NCI-H128 (cell line): Measurements from ENCODE around the gene FN3K.
"Not testable (repeated sequence)": the region's sequence is repeated elsewhere in the genome, so short reads cannot be mapped to it uniquely, and the experiment has no call there.

Source experiments
- DNase-seq: peaks from one replicate; lab custom pipeline; 2025; ENCODE audit not compliant: unreplicated experiment; lab: John Stamatoyannopoulos, UW

Gene FN3K

DNA sequence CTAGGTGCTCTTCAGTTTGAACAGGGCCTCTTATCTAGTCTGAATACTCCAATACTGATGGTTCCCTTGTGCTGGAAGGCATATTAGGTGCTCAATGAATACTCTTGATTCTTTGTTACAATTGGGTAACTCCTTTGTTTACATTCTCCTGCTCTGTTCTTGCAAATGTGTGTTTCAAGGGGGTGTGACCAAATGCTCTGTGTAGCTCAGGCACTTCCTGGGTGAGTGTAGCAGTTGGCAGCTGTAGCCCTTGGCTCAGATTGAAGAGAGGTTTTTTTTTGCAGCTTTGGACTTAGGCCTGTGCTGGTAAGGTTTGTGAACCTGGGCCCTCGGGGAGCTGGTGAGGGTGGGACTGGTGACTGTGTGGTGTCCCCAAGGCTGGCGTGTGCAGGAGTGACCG lies 36.6 kb downstream of the FN3K start:
- DNase-seq, result no peak

GRCh38 chr17:82774456-82774855 lies 39.0 kb downstream of the FN3K start:
- not testable (repeated sequence) for DNase-seq

DNA sequence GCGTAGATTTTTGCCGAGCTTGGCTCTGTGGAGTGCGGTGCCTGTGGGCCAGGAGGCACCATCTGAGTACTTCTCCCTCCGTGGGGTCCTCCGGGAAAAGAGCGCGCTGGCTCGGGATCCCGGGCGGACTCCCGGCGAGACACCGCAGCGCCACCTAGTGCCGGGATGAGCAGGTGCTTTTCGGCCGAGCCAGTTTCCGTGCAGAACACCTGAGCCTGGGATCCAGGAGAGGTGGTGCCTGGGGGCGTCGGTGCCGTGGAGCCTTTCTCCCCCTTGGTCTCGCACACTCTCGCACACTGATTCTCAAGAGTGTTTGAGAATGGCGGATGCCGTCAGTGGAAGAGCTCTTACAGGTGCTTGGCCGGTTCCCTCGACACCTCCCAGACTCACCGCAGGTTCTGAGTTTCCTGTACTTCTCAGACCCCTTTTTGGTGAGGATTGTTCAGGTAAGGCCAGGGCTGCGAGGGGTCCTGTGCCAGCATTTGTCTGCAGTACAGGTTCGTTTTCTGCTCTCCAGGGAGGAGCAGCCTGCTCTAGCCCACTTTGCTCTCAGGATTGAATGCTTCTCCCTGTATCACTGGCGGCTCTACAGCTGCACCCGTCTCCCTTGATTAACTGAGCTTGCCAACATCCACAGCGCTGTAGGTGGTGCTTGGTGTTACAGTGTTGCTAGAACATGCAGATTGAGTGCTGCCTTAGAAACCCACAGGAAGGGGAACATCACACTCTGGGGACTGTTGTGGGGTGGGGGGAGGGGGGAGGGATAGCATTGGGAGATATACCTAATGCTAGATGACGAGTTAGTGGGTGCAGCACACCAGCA lies 39.8 kb downstream of the FN3K start:
- DNase-seq, result peak; percentile 41

- DNase-seq, result no peak
These were observed 41.0 kb downstream of the FN3K start for GRCh38 chr17:82776454-82776853.

DNA sequence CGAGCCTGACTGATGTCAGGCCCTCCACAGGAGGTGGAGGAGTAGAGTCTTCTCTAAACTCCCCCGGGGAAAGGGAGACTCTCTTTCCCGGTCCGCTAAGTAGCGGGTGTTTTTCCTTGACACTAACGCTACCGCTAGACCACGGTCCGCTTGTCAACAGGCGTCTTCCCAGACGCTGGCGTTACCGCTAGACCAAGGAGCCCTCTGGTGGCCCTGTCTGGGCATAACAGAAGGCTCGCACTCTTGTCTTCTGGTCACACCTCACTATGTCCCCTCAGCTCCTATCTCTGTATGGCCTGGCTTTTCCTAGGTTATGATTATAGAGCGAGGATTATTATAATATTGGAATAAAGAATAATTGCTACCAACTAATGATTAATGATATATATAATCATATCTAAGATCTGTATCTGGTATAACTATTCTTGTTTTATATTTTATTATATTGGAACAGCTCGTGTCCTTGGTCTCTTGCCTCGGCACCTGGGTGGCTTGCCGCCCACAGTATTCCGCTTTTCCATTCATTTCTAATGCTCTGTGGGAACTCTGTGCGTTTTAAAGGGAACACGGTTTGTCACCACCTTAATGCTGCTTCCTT lies 42.5 kb downstream of the FN3K start:
- DNase-seq, result not testable (repeated sequence)

GRCh38 chr17:82779541-82779940 lies 44.1 kb downstream of the FN3K start:
- DNase-seq, result no peak

GRCh38 chr17:82780195-82780594 lies 44.8 kb downstream of the FN3K start:
- DNase-seq, result no peak

DNA sequence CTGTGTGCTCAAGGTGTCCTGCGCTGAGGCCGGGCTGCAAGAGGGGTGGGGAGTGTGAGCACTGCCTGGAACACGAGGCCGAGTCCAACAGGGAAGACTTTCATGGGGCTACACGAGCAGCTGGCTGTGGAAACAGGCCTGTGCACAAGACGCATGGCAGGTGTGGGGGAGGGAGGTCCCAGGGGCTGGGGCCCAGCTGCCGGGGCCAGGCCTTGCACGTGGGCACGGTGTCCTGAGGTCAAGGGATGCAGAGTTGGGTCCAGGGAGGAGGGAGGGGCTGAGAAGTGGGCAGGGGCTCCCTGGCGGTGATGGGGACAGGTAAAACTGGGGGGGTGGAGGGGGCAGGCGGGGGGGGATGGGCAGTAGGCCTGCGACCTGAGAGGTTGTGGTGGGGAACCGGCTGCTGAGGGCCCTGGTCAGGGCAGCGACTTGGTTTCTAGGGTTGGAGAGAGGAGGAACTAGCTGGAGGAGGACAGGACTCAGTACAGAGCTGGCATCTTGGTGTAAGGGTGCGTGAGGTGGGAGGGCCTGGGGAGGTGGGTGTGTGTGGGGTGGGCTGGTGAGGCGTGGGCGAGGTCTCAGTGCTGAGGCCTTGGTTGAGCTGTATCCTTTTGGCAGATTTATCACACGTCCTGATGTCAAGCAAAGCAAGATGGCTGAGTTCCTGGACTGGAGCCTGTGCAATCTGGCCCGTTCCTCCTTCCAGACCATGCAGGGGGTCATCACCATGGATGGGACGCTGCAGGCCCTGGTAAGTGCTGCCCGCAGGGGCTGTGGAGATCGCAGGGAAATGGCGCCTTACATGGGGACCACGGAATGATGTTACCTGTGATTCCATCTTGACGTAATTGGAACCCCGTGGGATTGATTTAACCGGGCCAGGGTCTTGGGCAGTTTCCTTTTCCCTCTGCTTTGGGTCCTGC lies 45.8 kb downstream of the FN3K start:
- DNase-seq, result no peak

- DNase-seq, result peak; percentile 64
These were observed 46.5 kb downstream of the FN3K start for GRCh38 chr17:82781894-82782274.

GRCh38 chr17:82782657-82783207 lies 47.3 kb downstream of the FN3K start:
- DNase-seq, result no peak

GRCh38 chr17:82783498-82783897 lies 48.1 kb downstream of the FN3K start:
- no peak for DNase-seq

DNA sequence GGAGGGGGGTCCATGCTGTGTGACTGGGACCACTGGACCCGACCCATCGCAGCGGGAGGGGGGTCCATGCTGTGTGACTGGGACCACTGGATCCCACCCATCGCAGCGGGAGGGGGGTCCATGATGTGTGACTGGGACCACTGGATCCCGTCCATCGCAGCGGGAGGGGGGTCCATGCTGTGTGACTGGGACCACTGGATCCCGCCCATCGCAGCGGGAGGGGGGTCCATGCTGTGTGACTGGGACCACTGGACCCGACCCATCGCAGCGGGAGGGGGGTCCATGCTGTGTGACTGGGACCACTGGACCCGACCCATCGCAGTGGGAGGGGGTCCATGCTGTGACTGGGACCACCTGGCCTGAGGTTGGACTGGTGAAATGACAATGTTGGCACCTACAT lies 50.2 kb downstream of the FN3K start:
- not testable (repeated sequence) for DNase-seq

GRCh38 chr17:82786427-82786826 lies 51.0 kb downstream of the FN3K start:
- no peak for DNase-seq

- DNase-seq, result peak; percentile 61
These were observed 51.9 kb downstream of the FN3K start for GRCh38 chr17:82787081-82787848.

GRCh38 chr17:82788206-82789001 lies 53.0 kb downstream of the FN3K start:
- no peak for DNase-seq

DNA sequence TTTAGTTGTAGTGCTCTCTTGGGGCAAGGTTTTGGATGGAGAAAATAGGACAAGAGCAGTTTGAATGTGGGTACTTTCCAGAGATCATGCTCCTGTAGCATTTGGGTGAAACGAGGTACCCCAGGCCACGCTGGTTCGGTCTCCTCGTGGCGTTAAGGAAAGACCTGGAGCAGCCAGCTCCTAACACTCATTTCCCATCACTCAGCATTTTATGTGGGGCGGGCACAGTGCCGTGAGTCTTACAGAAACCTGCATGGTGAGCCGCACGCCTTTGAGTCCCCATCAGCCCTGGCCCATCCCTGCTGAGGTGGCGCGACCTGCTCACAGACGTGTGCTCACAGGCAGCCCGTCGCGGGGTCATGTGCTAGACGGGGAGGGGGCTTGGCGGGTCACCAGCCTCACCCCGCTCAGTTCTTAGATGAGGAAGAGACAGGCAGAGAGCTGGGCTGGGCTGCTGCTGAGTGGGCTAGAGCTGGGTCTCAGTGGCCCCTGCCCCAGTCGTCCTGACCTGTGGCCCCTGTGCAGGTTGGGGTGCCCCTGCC lies 53.7 kb downstream of the FN3K start:
- no peak for DNase-seq

DNA sequence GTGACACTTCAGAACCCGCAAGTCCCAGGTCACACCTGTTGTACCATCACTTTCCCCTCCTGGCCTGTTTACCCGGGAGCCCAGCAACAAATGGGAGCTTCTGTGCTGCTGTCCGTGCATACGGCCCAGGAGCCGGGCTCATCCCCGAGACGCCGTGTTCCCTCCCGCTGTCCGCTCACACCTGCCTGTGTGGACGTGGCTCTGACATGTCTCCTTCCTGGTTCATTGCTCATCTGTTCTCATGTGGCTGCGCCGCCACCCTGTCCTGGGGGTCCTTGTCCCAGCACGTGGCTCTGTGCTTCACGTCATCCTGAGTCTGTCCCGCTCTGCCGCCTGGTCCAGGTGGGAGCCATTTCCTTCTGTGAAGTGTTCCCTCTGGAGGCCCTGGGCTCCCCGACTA lies 54.4 kb downstream of the FN3K start:
- DNase-seq, result no peak

GRCh38 chr17:82790391-82790790 lies 55.0 kb downstream of the FN3K start:
- DNase-seq, result no peak

DNA sequence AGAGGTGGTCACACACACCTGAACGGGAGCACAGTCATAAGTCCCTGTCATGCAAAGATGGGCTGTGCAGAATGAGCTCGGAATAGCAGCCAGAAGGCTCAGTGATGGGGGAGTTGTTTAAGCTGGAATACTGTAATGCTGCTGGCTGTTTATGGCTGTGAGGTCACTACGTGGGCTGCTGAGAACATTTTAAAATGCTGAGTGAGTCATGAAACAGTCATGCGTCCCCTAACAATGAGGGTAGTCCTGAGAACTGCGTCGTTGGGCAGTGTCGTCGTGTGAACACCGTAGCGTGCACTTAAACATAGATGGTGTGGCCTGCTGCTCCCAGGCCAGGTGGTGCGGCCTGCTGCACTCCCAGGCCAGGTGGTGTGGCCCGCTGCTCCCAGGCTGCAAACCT lies 56.1 kb downstream of the FN3K start:
- DNase-seq, result no peak
